HG03378 (cell line): Measurements from ENCODE around the gene HDAC4.

Experiments
- ATAC-seq: cut with Tn5 transposase; IDR thresholded peaks from one replicate; pipeline ENCODE4 v1.9.1; 2021; ENCODE audit warnings: mild to moderate bottlenecking, moderate library complexity; ENCODE audit not compliant: unreplicated experiment

Gene HDAC4

DNA sequence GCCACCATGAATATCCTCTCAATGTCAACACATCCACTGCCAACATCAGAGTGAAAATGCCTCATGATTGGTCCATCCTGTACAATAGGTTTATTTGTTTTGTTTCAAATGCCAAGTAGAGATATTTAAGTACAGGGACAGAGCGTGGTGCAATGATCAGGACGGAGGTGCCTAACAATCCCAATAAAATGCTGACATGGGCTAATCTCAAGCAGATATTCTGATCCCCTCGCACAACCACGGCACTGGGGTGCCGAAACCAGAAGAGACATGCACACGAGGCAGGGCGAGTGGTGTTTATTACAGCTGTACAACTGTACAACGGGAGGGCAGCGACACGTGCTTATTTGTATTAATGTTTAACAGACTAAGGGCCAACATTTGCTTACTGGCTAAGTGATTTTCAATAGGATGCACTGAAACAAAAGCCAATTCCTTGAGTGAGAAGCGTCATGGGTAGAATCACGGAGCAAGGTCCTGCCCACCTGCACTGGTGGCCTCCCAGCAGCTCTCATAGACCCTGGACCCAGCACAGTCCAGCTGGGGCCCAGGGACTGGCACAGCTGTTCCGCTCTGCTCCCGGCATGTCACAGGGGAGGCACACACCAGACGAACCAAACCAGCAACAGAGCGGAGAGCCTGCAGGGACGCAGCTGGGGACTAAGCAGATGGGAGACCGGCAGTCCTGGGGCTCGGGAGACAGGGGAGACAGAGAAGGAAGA lies 101.4 kb downstream of the HDAC4 start:
- ATAC-seq, result no peak

DNA sequence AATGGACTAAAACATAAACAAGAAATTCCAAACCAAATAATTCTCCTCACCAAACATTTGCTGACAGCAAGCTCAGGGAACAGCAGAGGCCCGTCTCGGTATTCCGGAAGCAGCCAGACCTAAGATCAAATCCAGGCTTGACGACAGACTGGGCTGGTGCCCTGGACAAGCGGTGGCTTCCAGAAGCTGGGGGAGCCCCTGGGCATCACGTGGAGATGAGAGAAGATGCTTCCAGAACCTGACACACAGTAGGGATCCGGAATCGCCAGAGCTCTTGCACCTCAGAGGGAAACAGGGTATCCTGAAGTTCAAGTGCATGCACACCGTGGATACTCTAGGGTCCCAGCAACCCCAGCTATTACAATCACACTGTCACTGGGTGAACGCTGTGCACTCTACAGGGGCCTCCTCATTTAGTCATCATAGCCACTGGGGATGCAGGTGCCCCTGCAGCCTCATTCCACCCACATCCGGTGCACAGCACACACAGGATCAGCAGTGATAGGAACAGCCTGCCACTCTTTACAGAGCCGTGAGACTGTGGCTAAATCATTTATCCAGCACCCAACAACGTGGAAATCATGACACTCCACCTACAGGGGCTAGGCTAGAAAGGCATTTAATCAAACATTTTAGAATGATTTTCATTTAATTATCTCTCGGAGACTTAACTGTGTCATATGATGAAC lies 102.6 kb downstream of the HDAC4 start:
- no peak for ATAC-seq

DNA sequence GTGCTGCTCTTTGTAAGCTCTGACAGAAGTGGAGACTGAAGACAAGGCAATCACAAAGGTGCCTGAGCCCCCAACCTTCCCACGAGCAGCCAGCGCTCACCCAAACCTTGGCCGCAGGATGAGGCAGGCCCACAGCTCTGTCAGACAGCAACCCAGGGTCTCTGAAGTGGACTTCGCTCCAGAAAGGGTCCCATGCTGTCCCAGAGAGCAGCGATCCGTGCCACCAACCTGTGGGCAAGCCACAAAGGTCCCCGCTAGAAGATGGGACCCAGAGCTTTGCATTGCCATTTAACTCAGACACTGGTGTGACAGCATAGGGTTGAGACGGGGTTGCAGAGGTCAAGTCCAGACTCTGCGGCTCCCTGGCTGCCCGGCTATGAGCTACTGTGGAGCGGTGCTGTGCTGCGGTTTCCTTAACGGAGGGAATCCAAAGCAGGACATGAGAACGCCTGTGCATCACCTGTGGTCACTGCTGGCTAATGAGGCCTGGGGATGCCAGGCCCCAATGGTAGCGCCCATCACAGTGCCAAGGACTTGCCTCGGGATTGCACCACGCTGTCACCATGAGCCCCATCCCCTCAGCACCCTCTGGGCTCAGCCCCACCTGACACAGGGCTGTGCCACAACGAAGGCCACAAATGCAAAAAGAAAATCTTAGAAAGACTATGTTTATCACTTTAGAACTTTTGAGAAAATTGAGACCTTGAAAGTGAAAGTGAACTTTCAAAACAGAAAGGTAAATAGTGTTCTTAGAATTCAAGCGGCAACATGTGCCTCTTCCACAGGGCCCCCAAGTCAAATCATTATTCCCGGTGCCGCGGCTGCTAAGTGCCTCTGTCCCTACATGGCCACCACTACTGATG lies 103.4 kb downstream of the HDAC4 start:
- ATAC-seq, result no peak

DNA sequence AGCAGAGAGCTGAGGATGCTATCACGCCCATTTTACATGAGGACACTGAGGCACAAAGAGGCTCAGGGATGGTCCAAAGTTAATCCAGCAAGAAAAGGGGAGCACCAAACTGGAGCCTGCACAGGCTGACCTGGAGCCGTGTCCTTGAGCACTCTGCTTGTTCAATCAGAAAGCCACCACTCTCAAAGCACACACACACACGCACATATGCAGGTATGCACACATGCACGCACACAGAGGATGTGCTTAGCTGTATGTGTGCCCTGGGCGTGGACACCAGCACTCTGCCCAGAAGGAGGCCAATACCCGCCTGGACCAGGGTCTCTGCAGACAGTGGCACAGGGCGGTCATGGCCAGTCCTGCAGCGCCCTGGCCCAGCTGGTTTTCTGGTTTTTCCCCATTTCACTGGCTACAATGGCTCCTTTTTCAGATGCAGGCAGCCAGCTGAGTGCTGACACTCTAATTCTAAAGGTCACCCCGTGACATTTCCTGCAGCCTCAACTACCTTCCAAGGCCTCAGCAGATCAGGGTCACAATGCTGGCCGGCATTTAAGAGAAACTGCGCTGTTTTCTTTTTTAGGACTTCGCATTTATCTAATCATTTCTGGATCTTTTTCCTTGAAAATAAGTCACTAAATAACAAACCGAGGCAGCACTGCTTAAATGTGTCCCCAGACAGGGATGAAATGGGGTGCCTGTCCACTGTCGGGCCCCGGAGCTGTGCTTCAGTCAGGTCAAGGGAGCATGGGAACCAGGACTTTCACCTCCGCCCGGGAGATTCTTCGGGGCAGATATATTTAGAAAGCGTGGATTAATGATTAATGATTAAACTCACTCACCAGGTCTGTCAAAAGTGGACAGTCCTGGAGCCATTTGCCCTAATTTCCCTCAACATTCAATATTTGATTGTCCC lies 104.5 kb downstream of the HDAC4 start:
- ATAC-seq, result no peak

DNA sequence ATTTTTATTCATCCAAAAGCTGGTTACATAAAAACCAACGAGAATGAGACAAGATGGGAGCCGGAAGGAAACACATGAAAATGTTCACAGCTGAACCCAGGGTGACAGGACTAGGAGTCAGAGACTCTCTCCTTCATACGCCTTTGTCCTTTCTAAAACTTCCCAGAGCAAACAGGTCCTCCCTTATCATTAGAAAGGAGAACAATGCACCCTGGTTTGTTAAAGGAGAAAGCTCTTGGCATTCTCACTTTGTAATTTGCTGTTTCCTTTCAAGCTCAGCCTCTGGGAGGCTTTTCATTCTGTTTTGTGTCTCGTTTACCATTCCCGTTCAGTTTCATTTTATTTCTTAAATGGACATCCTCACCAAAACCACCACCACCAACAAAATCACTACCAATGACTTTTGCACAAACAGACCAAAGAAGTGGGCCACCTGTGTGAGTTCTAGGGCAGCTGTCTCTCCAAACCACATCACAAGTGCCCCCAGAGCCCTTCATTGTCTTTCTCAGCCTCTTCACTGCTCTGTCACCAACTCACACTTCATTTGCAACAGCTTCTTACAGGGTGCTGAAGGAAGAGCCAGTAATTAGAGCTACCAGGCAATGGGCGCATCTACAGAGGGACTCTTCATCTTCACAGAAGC lies 105.3 kb downstream of the HDAC4 start:
- ATAC-seq, result no peak

DNA sequence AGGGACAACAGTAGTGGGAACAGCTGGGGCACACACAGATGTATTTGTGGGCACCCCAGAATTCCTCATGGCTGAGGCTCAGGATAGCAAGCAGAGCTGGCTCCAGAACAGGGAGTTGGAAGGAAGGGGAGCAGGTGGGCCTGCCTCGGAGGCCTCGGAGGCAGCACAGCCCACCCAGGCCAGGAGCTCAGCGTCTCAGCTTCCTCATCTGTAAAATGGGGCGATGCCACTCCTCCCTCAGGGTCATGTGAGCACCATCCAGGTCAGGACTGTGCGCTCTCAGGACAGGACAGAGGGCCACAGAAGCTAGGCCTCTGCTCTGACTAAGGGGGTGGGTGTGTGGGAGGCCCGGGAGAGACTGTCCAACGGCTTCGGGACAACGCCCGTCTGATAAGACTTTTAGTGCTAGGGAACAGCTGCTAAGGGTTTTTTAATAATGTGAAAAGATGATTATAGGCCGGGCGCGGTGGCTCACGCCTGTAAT lies 106.2 kb downstream of the HDAC4 start:
- no peak for ATAC-seq

DNA sequence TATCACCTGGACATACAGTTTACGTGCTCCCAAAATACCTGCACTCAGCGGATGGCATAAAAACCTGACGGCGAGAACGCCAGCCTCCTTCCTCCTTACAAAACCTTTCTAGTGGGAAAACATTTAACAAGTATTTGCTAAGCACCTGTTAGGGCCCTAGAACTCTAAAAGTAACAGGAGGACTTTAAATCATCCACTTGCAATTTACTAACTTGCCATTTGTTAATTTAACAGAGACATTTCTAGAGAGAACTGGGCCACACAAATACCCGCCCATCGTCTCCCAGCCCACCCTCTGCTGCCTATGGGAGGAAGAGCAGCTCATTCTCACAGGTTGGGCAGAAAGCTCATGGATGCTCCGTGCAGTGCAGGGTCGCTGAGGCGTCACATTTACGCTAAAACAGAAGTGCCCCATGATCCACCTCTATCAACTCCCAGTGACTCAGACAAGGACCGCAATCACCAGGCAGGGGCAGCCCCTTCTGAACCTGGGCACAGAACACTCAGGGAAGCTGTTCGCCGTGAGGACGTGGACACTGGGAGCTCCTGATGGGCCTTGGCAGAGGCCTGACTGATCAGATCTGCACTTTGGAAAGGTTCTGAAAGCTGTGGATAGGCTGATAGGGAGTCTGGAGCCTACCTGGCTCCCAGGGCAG lies 106.9 kb downstream of the HDAC4 start:
- ATAC-seq, result no peak

DNA sequence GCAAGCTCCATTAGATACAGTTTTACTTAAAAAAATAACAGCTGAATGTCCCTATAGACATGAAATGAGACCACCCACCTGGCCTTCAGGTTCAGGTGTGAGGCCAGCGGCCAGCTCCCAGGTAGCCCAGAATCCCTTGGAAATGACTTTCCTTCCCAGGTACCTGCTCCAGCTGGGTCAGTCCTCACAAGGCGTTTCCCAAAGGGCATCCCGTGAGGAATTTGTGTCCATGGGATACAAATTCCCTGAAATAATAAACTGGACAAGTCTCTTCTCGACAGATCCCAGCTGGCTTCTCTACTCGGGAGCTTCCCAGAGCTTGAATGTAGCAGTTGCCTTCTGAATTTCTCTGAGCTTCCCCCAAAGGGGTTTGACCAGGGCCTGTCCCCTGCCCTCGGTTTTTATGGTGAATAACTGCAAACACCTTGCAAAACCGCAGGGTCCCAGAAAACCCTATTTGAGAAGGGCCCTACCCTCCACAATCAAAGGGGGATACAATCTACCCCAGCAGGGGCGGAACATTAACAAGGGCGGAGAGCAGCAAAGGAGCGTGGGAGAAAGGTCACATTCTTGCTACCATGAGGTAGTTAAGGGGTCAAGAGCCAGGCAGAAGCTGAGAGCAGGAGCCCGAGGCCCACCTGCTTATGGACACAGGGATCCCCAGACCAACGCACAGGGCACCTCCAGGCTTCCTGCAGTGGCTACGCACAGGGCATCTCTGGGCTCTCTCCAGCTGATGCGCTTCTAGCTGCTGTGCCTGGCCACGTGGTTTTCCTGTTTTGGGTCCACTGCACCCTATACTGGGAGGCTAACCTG lies 107.7 kb downstream of the HDAC4 start:
- ATAC-seq, result no peak

DNA sequence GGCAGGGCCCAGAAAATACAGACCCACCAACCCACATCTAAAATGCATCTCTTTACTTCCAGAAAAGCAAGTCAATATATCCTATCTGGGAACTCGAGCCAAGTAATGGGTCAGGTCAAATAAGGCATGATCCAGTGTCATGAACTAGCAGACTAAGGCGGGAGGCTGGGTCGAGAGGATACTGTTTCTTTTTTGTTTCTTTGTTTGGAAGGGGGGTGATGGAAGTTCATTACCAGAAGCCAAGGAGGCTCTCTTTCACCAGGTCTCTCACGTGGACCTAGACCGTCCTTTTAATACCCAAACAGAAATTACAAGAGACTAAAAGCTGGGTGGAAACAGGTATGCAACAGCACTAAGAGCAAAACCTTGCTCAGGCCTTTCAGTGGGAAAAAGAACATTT lies 108.3 kb downstream of the HDAC4 start:
- no peak for ATAC-seq

DNA sequence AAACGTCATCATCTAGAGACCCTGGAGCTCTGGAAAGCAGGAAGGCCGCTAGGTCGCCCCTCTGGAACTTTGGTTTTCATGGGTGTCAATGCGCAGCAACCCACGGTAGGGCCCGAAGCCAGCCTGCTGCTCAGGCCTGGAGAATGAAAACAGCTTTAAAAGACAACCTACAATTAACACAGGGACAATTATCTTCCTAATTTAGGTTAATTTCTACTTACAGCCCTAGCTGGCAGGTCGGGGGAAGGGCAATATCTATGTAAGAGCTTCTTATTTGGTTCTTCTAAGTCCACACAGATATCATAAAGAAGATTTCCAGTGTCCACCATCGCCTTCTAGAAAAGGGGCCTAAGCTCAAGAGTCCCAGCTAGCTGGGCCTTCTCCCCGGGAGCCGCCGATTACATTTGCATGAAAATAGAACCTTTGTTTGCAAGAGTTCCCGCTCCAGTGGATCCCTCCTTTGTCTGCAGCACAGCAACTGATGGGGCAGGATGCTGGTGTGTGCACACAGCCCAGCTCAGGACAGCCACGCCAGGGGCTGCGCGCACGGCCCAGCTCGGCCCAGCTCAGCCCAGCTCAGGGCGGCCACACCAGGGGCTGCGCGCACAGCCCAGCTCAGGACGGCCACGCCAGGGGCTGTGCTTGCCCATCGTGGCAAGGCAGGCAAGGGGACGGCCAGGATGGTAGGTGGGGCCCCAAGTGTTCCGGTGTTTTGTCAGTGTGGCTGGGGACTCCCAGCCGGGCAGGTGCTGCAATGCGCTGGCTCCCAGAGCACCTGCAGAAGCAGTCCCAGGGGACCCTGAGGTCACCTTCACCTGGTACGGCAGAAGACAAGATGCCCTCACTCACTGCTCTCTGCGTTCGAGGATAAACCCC lies 109.1 kb downstream of the HDAC4 start:
- ATAC-seq, result no peak

DNA sequence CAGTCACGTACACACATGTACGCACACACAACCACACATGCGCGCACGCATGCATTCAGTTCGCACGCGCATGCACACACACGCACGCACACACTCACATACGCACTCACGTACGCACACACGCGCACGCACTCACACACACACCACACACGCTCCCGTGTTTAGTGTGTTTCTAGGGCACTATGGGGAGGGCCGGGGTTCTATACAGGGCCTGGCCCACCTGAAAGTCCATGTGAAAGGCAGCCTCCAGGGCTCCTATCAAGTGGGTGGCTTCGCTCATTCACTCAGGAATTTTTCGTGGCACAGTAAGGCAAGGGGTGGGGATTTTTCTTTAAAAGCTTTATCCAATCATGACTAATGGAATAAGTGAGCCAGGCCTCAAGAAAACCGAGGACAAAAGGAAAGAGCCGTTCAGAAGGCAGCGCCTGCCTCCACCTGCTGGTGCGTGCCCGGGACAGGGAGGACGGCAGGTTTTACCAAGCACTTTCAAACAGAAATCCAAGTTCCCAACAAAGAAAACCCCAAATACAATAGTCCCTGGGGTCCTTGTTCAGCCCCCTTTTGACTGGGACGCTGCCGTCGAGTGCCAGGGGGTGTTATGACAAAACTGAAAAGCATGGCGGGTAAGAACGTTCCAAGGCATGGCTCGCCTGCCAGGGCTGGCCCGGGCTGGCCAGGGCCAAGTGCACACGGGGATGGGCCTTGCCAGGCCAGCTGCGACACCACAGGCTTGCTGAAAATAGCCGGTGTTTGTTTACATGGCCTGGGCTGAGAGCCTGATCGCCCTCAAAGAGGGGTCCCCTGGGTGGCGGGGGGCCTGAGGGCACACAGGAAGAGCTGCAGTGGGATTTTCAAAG lies 110.0 kb downstream of the HDAC4 start:
- no peak for ATAC-seq

DNA sequence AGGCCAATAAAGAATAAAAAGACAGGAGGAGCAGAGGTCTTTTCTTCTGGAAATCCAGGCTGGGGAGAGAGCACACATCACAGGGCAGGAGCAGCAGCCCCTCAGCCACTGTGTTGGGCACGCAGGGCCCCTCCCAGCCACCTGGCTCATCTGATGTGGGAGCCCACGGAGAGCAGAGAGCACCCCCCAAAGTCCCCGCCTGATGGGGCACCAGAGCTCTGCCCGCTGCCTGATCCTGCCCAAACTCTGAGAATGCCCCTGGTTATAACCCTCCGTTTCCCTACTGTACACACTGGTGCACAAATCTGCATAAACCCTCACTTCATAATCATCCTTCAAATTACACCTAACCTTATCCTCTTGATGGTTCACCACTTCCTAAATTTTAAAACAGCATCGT lies 111.3 kb downstream of the HDAC4 start:
- no peak for ATAC-seq

DNA sequence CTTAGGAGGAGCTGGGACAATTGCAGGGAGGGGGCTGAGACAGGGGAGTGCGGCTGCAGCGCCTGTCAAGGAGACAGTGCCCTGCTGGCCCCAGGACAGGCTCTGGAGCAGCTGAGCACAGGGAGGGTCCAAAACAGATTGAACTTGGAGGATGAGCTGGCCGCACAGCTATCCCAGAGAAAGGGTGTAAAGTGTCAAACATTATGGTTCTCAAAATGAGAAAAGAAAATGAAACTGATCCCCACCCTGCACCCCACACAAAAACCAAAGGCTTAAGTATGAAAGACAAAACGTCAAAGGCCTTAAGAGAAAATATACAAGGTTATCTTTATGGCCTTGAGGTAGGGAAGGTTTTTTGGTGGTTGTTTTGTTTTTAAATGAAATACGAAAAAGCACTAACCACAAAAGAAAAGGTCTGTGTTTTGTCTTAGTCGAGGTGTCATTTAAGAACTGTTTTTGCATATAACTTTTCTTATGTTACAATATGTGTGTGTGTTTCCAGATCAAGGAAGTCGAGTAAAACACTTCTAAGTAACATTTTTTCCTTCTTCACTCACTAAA lies 111.8 kb downstream of the HDAC4 start:
- peak; percentile 72 for ATAC-seq

DNA sequence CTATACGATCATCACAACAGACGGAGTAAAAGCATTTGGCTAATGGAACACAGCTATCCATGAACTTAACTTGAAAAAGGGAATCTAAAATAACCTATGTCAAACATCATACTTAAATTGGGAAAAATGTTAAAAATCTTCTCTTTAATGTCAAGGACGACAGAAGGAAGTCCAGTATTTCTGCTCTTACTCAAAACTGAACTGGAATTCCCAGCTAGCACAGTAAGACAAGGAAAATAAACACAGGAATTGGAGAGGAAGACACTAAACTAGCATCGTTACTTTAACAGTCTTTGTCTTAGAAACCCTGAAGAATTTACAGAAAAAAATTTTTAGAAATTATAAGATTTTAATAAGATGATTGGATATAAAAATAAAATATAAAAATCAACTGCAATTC lies 112.6 kb downstream of the HDAC4 start:
- ATAC-seq, result no peak

DNA sequence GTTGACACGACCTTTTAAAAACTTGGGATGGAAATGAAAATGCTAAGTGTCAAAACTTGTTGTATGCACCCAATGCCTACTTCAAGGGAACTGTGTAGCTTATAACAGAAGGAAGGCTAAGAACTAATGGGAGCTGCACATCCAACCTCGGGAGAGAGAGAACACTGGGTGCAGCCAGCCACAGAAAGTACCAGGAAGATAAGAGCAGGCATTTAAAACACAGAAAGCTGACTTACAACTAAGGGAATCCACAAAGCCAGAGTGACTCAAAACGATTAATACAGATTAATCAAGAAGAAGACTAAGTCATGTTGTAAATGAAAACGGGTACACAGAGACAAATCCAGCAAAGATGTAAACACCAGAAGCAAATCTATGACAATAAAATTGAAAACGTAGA lies 113.4 kb downstream of the HDAC4 start:
- no peak for ATAC-seq

DNA sequence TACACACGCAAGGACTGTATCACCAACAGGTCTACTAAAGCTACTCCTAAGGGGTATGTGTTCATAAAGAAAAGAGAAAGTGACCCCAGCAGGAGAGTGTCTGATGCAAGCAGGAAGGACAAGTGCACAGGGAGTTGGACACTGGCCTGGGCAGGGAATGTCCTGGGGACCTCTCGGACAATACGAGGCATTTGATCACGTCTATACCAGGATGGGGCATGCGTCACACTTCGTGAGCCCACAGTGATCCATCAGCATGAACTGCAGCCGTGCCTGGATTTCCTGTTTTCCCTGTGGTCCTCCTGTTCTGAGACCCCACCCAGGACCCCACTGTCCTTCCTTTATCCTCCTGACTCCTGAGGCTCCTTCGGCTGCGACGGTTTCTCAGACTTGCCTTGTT lies 113.9 kb downstream of the HDAC4 start:
- no peak for ATAC-seq

DNA sequence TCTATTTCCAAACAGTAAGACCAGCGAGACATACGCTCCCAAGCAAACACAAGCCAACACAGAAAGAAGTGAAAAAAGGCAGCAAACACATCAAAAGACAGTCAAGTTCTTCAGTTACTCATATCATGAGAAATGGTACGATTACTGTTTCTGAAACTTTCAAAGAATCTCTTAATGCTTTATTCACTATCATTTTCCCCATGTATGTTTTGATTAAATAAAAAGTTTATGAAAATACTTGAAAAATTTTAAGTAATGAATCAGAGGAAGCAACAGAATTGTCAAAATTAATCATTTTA lies 114.9 kb downstream of the HDAC4 start:
- ATAC-seq, result no peak
